GM12878 (cell line): Measurements from ENCODE around the gene ZNF768.

Experiments used
- ATF7 ChIP-seq: fragments of 450-650 bp; IDR thresholded peaks from 2 replicates; pipeline ENCODE4 v1.6.1; 2016; ENCODE audit warnings: low read depth, mild to moderate bottlenecking
- BHLHE40 ChIP-seq, 2 experiments: fragments of 450-650 bp in 1 of 2; IDR thresholded peaks; 2 replicates each; pipeline ENCODE4 v1.6.1; 2011 to 2017; ENCODE audit warnings: low read depth in 2 of 2, borderline replicate concordance in 1 of 2, improper control_type of control experiment in 1 of 2, low read length in 1 of 2, mild to moderate bottlenecking in 1 of 2
- DPF2 ChIP-seq: fragments of 450-650 bp; IDR thresholded peaks from 2 replicates; pipeline ENCODE4 v1.6.1; 2017; ENCODE audit warnings: mild to moderate bottlenecking
- EP300 ChIP-seq, 2 experiments: fragments of 150-350 bp in 1 of 2; IDR thresholded peaks; 2 replicates each; pipeline ENCODE4 v1.6.1; 2011 to 2012; ENCODE audit warnings: low read depth in 2 of 2, low read length in 2 of 2, borderline replicate concordance in 1 of 2, improper control_type of control experiment in 1 of 2, inconsistent platforms in 1 of 2; ENCODE audit not compliant: control insufficient read depth in 1 of 2
- ESRRA ChIP-seq: IDR thresholded peaks from 2 replicates; pipeline ENCODE4 v1.6.1; 2012; ENCODE audit warnings: mild to moderate bottlenecking, low read length, improper control_type of control experiment
- EZH2 ChIP-seq: IDR thresholded peaks from 2 replicates; pipeline ENCODE4 v1.6.1; 2012; ENCODE audit warnings: low read depth, mild to moderate bottlenecking, control low read depth, inconsistent platforms, low read length, borderline replicate concordance; ENCODE audit not compliant: control insufficient read depth
- JUNB ChIP-seq: IDR thresholded peaks from 2 replicates; pipeline ENCODE4 v1.6.1; 2016; ENCODE audit warnings: antibody characterized with exemption, mild to moderate bottlenecking
- SMC3 ChIP-seq: IDR thresholded peaks from 2 replicates; pipeline ENCODE4 v1.6.1; 2011; ENCODE audit warnings: low read length, improper control_type of control experiment, borderline replicate concordance
- SPI1 ChIP-seq: IDR thresholded peaks from 2 replicates; pipeline ENCODE4 v1.6.1; 2011; ENCODE audit warnings: low read depth, mild to moderate bottlenecking, low read length, moderate library complexity, borderline replicate concordance; ENCODE audit not compliant: insufficient read depth
- TCF7 ChIP-seq: IDR thresholded peaks from 2 replicates; pipeline ENCODE4 v1.6.1; 2014; ENCODE audit warnings: antibody characterized with exemption, borderline replicate concordance
- ZNF24 ChIP-seq: fragments of 450-650 bp; IDR thresholded peaks from 2 replicates; pipeline ENCODE4 v1.6.1; 2017; ENCODE audit warnings: antibody characterized with exemption, mild to moderate bottlenecking
- TF ChIP-seq, protein P1 (sequence below): fragments of 450-650 bp; IDR thresholded peaks from 2 replicates; pipeline ENCODE4 v1.6.1; 2017; ENCODE audit warnings: mild to moderate bottlenecking, moderate library complexity
- TF ChIP-seq, protein P2 (sequence below), 3 experiments: IDR thresholded peaks in 2 of 3; conservative IDR thresholded peaks in 1 of 3; 2 replicates each; pipeline ENCODE4 v1.5.1; 2011; ENCODE audit warnings: low read depth in 3 of 3, low read length in 3 of 3, mild to moderate bottlenecking in 3 of 3, control low read depth in 2 of 3, moderate library complexity in 2 of 3, inconsistent platforms in 1 of 3, mixed read lengths in 1 of 3; ENCODE audit not compliant: control insufficient read depth in 2 of 3, insufficient read depth in 1 of 3; ENCODE audit errors: extremely low read depth in 1 of 3

DNA sequence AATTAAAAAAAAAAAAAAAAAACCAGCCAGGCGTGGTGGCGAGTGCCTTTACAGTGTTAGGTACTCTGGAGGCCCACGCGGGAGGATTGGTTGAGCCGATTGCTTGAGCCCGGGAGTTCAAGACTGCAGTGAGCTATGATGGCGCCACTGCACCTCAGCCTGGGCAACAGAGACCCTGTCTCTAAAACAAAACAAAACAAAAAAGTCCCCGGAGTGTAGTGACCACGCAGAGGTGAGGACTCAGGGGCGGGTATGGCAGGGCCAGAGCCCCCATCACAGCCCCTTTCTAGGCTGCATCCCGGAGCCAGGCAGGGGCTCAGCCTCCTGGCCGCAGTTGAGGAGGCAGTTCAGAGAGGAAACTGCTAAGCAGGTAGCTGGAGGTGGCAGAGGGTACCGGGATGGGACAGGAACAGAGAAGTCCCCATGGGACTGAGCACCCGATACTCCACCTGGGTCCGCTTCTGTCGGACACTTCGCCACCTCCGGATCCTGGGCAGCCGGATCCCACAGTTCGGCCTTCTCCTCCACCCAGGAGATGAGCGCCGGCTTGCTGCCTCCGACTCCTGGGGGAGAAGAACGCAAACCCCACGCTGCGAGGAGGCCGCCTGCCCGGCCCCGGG lies 7.5 kb upstream of the ZNF768 start:
- no peak for TF ChIP-seq EP300 (IDR thresholded peaks at IDR 0.05; ENCODE audit: borderline replicate concordance in 1 of 2, control insufficient read depth in 1 of 2, low read depth in 2 of 2, low read length in 2 of 2)
- TF ChIP-seq SPI1, result no peak
- TF ChIP-seq EZH2, result no peak
- TF ChIP-seq JUNB, result no peak
- TF ChIP-seq, protein P1, sequence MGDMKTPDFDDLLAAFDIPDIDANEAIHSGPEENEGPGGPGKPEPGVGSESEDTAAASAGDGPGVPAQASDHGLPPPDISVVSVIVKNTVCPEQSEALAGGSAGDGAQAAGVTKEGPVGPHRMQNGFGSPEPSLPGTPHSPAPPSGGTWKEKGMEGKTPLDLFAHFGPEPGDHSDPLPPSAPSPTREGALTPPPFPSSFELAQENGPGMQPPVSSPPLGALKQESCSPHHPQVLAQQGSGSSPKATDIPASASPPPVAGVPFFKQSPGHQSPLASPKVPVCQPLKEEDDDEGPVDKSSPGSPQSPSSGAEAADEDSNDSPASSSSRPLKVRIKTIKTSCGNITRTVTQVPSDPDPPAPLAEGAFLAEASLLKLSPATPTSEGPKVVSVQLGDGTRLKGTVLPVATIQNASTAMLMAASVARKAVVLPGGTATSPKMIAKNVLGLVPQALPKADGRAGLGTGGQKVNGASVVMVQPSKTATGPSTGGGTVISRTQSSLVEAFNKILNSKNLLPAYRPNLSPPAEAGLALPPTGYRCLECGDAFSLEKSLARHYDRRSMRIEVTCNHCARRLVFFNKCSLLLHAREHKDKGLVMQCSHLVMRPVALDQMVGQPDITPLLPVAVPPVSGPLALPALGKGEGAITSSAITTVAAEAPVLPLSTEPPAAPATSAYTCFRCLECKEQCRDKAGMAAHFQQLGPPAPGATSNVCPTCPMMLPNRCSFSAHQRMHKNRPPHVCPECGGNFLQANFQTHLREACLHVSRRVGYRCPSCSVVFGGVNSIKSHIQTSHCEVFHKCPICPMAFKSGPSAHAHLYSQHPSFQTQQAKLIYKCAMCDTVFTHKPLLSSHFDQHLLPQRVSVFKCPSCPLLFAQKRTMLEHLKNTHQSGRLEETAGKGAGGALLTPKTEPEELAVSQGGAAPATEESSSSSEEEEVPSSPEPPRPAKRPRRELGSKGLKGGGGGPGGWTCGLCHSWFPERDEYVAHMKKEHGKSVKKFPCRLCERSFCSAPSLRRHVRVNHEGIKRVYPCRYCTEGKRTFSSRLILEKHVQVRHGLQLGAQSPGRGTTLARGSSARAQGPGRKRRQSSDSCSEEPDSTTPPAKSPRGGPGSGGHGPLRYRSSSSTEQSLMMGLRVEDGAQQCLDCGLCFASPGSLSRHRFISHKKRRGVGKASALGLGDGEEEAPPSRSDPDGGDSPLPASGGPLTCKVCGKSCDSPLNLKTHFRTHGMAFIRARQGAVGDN, result no peak
- TF ChIP-seq SMC3, result no peak
- TF ChIP-seq, protein P2, sequence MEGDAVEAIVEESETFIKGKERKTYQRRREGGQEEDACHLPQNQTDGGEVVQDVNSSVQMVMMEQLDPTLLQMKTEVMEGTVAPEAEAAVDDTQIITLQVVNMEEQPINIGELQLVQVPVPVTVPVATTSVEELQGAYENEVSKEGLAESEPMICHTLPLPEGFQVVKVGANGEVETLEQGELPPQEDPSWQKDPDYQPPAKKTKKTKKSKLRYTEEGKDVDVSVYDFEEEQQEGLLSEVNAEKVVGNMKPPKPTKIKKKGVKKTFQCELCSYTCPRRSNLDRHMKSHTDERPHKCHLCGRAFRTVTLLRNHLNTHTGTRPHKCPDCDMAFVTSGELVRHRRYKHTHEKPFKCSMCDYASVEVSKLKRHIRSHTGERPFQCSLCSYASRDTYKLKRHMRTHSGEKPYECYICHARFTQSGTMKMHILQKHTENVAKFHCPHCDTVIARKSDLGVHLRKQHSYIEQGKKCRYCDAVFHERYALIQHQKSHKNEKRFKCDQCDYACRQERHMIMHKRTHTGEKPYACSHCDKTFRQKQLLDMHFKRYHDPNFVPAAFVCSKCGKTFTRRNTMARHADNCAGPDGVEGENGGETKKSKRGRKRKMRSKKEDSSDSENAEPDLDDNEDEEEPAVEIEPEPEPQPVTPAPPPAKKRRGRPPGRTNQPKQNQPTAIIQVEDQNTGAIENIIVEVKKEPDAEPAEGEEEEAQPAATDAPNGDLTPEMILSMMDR (IDR thresholded peaks at IDR 0.05 in 2 of 3, conservative IDR thresholded peaks at IDR 0.05 in 1 of 3; ENCODE audit: control insufficient read depth in 2 of 3, extremely low read depth in 1 of 3, insufficient read depth in 1 of 3, low read depth in 3 of 3, low read length in 3 of 3), result 0 out of 6 replicates have a peak, but pooled peaks of 1 of the 3 experiments have one; percentile 1
- no peak for TF ChIP-seq BHLHE40 (IDR thresholded peaks at IDR 0.05; ENCODE audit: borderline replicate concordance in 1 of 2, low read depth in 2 of 2, low read length in 1 of 2)
- no peak for TF ChIP-seq ZNF24
- no peak for TF ChIP-seq TCF7
- TF ChIP-seq ESRRA, result no peak
- no peak for TF ChIP-seq ATF7
- TF ChIP-seq DPF2, result no peak
